Prostate gland (tissue), 2 donors: Measurements from ENCODE around the gene MLC1.
A peak's percentile ranks its signal among the peaks of the same experiment; 100 is the strongest.

Experiments
- POLR2AphosphoS5 ChIP-seq: sonication (generic); formaldehyde crosslinking; IDR thresholded peaks from one replicate; pipeline ENCODE4 v1.6.1; 2017; ENCODE audit warnings: antibody characterized with exemption
- TF ChIP-seq, protein P1 (sequence below), 4 experiments: fragments of 200-600 bp in 2 of 4; fragments of 450-650 bp in 2 of 4; sonication (generic) in 2 of 4; IDR thresholded peaks; 1 replicate in 3 of 4; 2 replicates in 1 of 4; pipeline ENCODE4 v1.5.1; 2016 to 2019; ENCODE audit warnings: antibody characterized with exemption in 4 of 4, mild to moderate bottlenecking in 2 of 4, moderate library complexity in 2 of 4

GRCh38 chr22:50027639-50028537 lies 57.3 kb downstream of the MLC1 start:
- no peak for TF ChIP-seq POLR2AphosphoS5
- TF ChIP-seq, protein P1, sequence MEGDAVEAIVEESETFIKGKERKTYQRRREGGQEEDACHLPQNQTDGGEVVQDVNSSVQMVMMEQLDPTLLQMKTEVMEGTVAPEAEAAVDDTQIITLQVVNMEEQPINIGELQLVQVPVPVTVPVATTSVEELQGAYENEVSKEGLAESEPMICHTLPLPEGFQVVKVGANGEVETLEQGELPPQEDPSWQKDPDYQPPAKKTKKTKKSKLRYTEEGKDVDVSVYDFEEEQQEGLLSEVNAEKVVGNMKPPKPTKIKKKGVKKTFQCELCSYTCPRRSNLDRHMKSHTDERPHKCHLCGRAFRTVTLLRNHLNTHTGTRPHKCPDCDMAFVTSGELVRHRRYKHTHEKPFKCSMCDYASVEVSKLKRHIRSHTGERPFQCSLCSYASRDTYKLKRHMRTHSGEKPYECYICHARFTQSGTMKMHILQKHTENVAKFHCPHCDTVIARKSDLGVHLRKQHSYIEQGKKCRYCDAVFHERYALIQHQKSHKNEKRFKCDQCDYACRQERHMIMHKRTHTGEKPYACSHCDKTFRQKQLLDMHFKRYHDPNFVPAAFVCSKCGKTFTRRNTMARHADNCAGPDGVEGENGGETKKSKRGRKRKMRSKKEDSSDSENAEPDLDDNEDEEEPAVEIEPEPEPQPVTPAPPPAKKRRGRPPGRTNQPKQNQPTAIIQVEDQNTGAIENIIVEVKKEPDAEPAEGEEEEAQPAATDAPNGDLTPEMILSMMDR (IDR thresholded peaks at IDR 0.05): peak in 1 of 4 experiments; percentile 22
